Breast epithelium (tissue), 3 donors: ENCODE results near the gene NFIB.

Experiments used
- CTCF ChIP-seq, 3 donors: fragments of 450-650 bp; IDR thresholded peaks; one replicate each; pipeline ENCODE4 v1.5.1; 2016 to 2017; ENCODE audit warnings: antibody characterized with exemption in 3 of 3, mild to moderate bottlenecking in 3 of 3, moderate library complexity in 3 of 3
- POLR2A ChIP-seq: fragments of 450-650 bp; IDR thresholded peaks from one replicate; pipeline ENCODE4 v1.6.1; 2016; ENCODE audit warnings: antibody characterized with exemption, mild to moderate bottlenecking, moderate library complexity

GRCh38 chr9:14209399-14210345 lies 104.3 kb downstream of the NFIB start:
- TF ChIP-seq CTCF (IDR thresholded peaks at IDR 0.05) (no peak), POLR2A (no peak)
